Panc1 (cell line): ENCODE results near the gene GPR18. TPM values are rescaled to one million over a fixed set of nuclear protein-coding genes. Genes with fewer than 3 reads are reported as not detected.

Source experiments
- ATAC-seq: fragments of 200-7000 bp; cut with Tn5 transposase; 2 replicates; pipeline ENCODE4 v1.9.1; 2020; ENCODE audit warnings: mild to moderate bottlenecking, moderate library complexity
- BruUV-seq: library from RNA; stranded (reverse); fragments of 400-500 nt; replicated peaks from 2 replicates; lab custom pipeline; 2021; lab: Mats Ljungman, UMichigan
- CTCF ChIA-PET: fragments of 300-600 bp; sonication (Branson Sonifier 250); formaldehyde crosslinking; loops from one replicate; lab custom pipeline; 2022; ENCODE audit warnings: antibody characterized with exemption; lab: Charles Lee
- POLR2A ChIA-PET: fragments of 300-600 bp; sonication (Branson Sonifier 250); formaldehyde crosslinking; loops from one replicate; lab custom pipeline; 2022; ENCODE audit warnings: antibody characterized with exemption; lab: Charles Lee
- DNase-seq: peaks from one replicate; pipeline ENCODE4 v3.0.0-alpha.2; 2010; ENCODE audit warnings: low read depth, low spot score
- H3K27ac ChIP-seq: 2 replicates; pipeline ENCODE4 v1.5.1; 2011; ENCODE audit warnings: mild to moderate bottlenecking, low read length, inconsistent platforms
- H3K27me3 ChIP-seq: fragments of 200-500 bp; sonication (Bioruptor generic); 2 replicates; pipeline ENCODE4 v1.6.0; 2014; ENCODE audit warnings: low read length, inconsistent platforms; ENCODE audit not compliant: control insufficient read depth, insufficient read depth
- H3K36me3 ChIP-seq: fragments of 200-500 bp; sonication (Bioruptor generic); 2 replicates; pipeline ENCODE4 v1.5.1; 2014; ENCODE audit warnings: inconsistent platforms, mild to moderate bottlenecking, low read length, moderate library complexity; ENCODE audit not compliant: control insufficient read depth, insufficient read depth
- H3K4me1 ChIP-seq: 2 replicates; pipeline ENCODE4 v1.5.1; 2011; ENCODE audit warnings: inconsistent platforms, mild to moderate bottlenecking, low read length, moderate library complexity; ENCODE audit not compliant: control insufficient read depth, insufficient read depth
- H3K4me3 ChIP-seq, 2 experiments: 2 replicates each; pipeline ENCODE4 v1.5.1; 2011 to 2012; ENCODE audit warnings: low read depth in 2 of 2, low read length in 2 of 2, mild to moderate bottlenecking in 2 of 2, inconsistent platforms in 1 of 2, moderate library complexity in 1 of 2
- H3K9me3 ChIP-seq: fragments of 200-500 bp; sonication (Bioruptor generic); 2 replicates; pipeline ENCODE4 v1.5.1; 2014; ENCODE audit warnings: low read depth, mild to moderate bottlenecking, inconsistent platforms, low read length, moderate library complexity; ENCODE audit not compliant: control insufficient read depth, insufficient read depth
- CTCF ChIP-seq: fragments of 450-650 bp; IDR thresholded peaks from 2 replicates; pipeline ENCODE4 v1.5.1; 2017; ENCODE audit warnings: mild to moderate bottlenecking
- POLR2AphosphoS5 ChIP-seq: IDR thresholded peaks from 2 replicates; pipeline ENCODE4 v1.6.1; 2012; ENCODE audit warnings: mild to moderate bottlenecking, low read depth, low read length, moderate library complexity
- REST ChIP-seq, 2 experiments: IDR thresholded peaks; 2 replicates each; pipeline ENCODE4 v1.6.1; 2011 to 2012; ENCODE audit warnings: low read depth in 2 of 2, control low read depth in 1 of 2, low read length in 1 of 2, mild to moderate bottlenecking in 1 of 2, moderate library complexity in 1 of 2; ENCODE audit not compliant: insufficient read depth in 1 of 2
- SIN3A ChIP-seq: IDR thresholded peaks from 2 replicates; pipeline ENCODE4 v1.6.1; 2012; ENCODE audit warnings: low read depth, mild to moderate bottlenecking, low read length, moderate library complexity, borderline replicate concordance; ENCODE audit not compliant: insufficient read depth
- TCF7L2 ChIP-seq: IDR thresholded peaks from 2 replicates; pipeline ENCODE4 v1.6.1; 2011; ENCODE audit warnings: mild to moderate bottlenecking, low read depth, low read length, inconsistent platforms
- in situ Hi-C: cut with HindIII; loops from 2 replicates; pipeline ENCODE4 v1.10.0; 2016; ENCODE audit warnings: low sequenced_read_pairs, low pct_unique_long_range_greater_than_20kb
- intact Hi-C: fragments of 100-400 bp; cut with micrococcal nuclease; formaldehyde crosslinking; loops from one replicate; pipeline ENCODE4 v1.10.0; 2022; ENCODE audit not compliant: unreplicated experiment
- total RNA-seq: library from RNA; stranded (reverse); gene quantifications from one replicate; pipeline ENCODE4 v1.2.1, GENCODE V29; 2021; ENCODE audit not compliant: unreplicated experiment

GPR18 gene
- total RNA-seq, 1 experiment from 2014 or later = not detected

DNA sequence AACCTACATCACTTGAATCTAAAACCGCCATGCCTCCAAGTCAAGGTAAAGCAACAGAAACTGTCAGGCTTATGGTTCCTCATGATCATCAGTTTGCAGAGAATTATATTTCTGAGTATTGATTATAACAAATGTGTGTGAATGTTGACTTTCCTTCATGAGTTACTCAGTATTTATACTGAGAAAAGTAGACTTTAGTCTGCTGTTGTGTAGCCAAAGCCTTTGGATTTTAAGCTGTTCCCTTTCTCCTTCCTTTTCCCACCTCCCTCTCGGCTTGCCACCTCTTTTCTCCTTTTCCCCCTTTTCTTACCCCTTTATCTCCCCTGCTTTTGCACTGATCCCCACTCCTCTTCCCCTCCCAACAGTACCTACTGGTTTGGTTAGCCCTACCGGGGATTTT, 20.7 kb upstream of the GPR18 start:
- POLR2A ChIA-PET = no interaction called here
- no peak for ATAC-seq
- in situ Hi-C loops = no loop called here

GRCh38 chr13:99278200-99278599, 20.0 kb upstream of the GPR18 start:
- POLR2A ChIA-PET = no interaction called here
- TF ChIP-seq CTCF = no peak
- TF ChIP-seq POLR2AphosphoS5 = no peak
- TF ChIP-seq SIN3A = no peak
- TF ChIP-seq REST (IDR thresholded peaks at IDR 0.05; ENCODE audit: insufficient read depth in 1 of 2, low read depth in 2 of 2, low read length in 1 of 2) = no peak
- no peak for TF ChIP-seq TCF7L2
- in situ Hi-C loops (no loop called here), intact Hi-C loops (no loop called here)
- no peaks in the 10 kb centered on the region for H3K9me3 ChIP-seq
- no peak for ATAC-seq
- no TSS peak for BruUV-seq
- no peak overlapping the region for H3K27ac ChIP-seq
- CTCF ChIA-PET = interaction anchor here (0.6 kb wide), 1 partner anchor 151 kb away, joined by 3 read pairs; no protein-coding TSS in a partner anchor
- H3K4me1 ChIP-seq = no peaks in the 10 kb centered on the region
- H3K27me3 ChIP-seq = no peaks in the 10 kb centered on the region
- H3K4me3 ChIP-seq = no peak overlapping the region
- no peak for DNase-seq
- H3K36me3 ChIP-seq = no peaks in the 10 kb centered on the region

More for the DNA sequence above, 20.7 kb upstream of the GPR18 start:
- intact Hi-C loops = no loop called here
- no TSS peak for BruUV-seq
- Histone ChIP-seq H3K27me3 (no peaks in the 10 kb centered on the region), H3K36me3 (no peaks in the 10 kb centered on the region), H3K4me3 (no peak overlapping the region), H3K27ac (no peak overlapping the region), H3K9me3 (no peaks in the 10 kb centered on the region), H3K4me1 (no peaks in the 10 kb centered on the region)
- CTCF ChIA-PET = no interaction called here
- no peak for DNase-seq
- TF ChIP-seq REST (IDR thresholded peaks at IDR 0.05; ENCODE audit: insufficient read depth in 1 of 2, low read depth in 2 of 2, low read length in 1 of 2) (no peak), TCF7L2 (no peak), CTCF (no peak), POLR2AphosphoS5 (no peak)
